HFFc6 (cell line): ENCODE data around the gene SMYD3. TPM values are rescaled to one million over a fixed set of nuclear protein-coding genes. Genes with fewer than 3 reads are reported as not detected.

Experiments used
- DNase-seq: peaks from one replicate; pipeline ENCODE4 v3.0.0-alpha.2; 2018
- H3K27ac Mint-ChIP-seq: 2 replicates; pipeline ENCODE4 v1.8.0; 2020; ENCODE audit warnings: mild to moderate bottlenecking, mixed read lengths
- H3K27me3 Mint-ChIP-seq: 2 replicates; pipeline ENCODE4 v1.8.0; 2021; ENCODE audit warnings: mild to moderate bottlenecking, moderate library complexity, mixed read lengths; ENCODE audit not compliant: insufficient read depth
- H3K36me3 Mint-ChIP-seq: 2 replicates; pipeline ENCODE4 v1.8.0; 2021; ENCODE audit warnings: low read depth, mixed read lengths
- H3K4me1 Mint-ChIP-seq: 2 replicates; pipeline ENCODE4 v1.8.0; 2020; ENCODE audit warnings: low read depth, mixed read lengths
- H3K4me3 Mint-ChIP-seq: 2 replicates; pipeline ENCODE4 v1.8.0; 2020; ENCODE audit warnings: mild to moderate bottlenecking, moderate library complexity, mixed read lengths
- H3K9me3 Mint-ChIP-seq: 2 replicates; pipeline ENCODE4 v1.8.0; 2020; ENCODE audit warnings: mild to moderate bottlenecking, mixed read lengths
- total RNA-seq, 6 experiments: library from RNA; stranded (reverse); fragmentation: NEBNext Ultra II Directional; extraction: Animal tissue kit (Norgen Biotek cat#: 25700); gene quantifications; 2 replicates in 1 of 6; 3 replicates in 5 of 6; pipeline ENCODE4 v1.2.3, GENCODE V29; 2021
- TF ChIP-seq, protein P1 (sequence below): fragments of 200-600 bp; sonication (generic); IDR thresholded peaks from 2 replicates; pipeline ENCODE4 v1.5.0; 2021; ENCODE audit warnings: antibody characterized with exemption, mild to moderate bottlenecking

The SMYD3 gene
- total RNA-seq, 6 experiments from 2014 or later, result 28.4 to 37.9 (median 31.2) TPM

DNA sequence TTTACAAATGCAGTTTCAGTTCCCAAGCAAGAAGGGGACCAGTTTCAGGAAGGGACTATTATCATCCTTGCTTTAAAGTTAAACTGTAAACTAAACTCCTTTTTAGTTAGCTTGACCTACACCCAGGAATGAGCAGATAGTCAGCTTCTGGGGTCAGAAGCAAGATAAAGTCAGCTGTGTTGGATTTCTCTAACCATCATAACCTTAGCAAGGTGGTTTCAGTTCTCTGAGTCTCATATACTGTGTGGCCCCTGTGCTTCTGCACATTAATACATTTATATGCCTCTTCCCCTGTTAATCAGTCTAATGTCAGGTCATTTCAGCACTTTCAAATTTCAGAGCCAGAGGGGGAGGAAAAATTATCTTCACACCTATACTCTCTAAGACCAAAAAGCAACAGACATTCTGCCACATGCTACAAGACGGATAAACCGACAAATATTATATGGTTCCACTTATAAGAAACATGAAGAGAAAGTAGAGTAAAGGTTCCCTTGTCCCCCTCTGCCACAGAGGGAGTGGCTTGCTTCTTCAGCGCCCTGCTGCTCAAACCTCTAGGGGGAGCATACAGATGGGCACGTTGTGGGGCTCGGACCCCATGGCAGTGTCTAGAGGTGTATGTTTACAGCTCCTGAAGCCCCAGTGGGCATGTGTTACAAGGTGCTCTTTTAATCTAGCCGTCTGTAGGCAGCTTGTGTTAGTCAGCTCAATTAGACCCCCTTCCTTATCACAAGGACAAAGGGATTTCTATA, 89.1 kb downstream of the SMYD3 start:
- DNase-seq, result no peak
- Mint-ChIP-seq H3K4me3 (peak overlapping the region; percentile 3; the same call in 1 of the 2 replicates), H3K27ac (peak overlapping the region; percentile 59), H3K27me3 (no peaks in the 10 kb centered on the region), H3K36me3 (peaks cover 34% of the 10 kb centered on the region), H3K9me3 (peaks cover 27% of the 10 kb centered on the region), H3K4me1 (peaks cover 60% of the 10 kb centered on the region)
- TF ChIP-seq, protein P1, sequence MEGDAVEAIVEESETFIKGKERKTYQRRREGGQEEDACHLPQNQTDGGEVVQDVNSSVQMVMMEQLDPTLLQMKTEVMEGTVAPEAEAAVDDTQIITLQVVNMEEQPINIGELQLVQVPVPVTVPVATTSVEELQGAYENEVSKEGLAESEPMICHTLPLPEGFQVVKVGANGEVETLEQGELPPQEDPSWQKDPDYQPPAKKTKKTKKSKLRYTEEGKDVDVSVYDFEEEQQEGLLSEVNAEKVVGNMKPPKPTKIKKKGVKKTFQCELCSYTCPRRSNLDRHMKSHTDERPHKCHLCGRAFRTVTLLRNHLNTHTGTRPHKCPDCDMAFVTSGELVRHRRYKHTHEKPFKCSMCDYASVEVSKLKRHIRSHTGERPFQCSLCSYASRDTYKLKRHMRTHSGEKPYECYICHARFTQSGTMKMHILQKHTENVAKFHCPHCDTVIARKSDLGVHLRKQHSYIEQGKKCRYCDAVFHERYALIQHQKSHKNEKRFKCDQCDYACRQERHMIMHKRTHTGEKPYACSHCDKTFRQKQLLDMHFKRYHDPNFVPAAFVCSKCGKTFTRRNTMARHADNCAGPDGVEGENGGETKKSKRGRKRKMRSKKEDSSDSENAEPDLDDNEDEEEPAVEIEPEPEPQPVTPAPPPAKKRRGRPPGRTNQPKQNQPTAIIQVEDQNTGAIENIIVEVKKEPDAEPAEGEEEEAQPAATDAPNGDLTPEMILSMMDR, result peak; percentile 25; the same call in 1 of the 2 replicates

DNA sequence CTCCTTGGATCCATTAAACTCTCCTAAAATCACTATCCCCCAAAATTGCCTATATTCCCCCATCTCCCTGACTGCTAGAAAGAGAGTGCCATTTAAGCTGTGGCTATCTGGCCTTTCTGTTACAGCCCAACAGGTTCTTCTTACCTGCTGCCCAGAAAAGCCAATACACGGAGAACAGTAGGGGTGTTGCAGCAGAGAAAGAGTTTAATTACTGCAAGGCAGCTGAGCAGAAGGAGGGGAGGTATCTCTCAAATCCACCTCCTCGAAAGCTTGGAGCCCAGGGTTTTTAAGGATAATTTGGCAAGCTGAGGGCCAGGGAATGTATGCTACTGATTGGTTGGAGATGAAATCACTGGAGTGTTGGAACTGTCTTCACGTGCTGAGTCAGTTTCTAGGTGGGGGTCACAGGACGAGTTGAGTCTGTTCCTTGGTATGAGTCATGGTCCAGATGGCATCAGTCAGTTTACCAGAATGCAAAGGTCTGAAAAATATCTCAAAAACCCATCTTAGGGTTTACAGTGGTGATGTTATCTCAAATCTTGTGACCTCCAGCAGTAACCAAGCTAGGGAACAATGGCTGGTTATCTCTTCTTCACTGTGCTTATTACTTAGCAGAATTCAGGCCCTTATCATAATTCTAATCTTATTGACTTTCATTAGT, 89.8 kb downstream of the SMYD3 start:
- TF ChIP-seq, protein P1, result no peak

DNA sequence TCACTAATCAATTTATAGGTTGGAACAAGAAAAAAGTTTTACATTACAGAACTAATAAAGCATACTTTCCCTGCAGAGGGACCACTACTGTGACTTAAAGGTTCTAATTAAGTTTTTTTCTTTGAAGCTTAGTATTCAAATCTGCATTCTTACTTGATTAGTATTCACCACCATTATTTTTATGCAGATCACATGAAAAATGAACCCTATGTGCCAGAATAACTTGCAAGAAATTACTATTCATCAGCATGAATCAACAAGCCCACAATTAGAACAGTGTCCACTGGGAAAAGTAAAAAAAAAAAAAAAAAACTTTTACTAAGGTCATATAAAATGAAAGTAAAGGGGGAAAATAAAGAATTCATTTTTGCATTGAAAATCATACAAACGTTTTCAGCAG, 90.8 kb downstream of the SMYD3 start:
- Mint-ChIP-seq H3K4me1 (peaks cover 43% of the 10 kb centered on the region), H3K4me3 (no peak overlapping the region), H3K27ac (no peak overlapping the region), H3K36me3 (peaks cover 41% of the 10 kb centered on the region), H3K27me3 (no peaks in the 10 kb centered on the region; the same call in 1 of the 2 replicates), H3K9me3 (peaks cover 27% of the 10 kb centered on the region)
- no peak for DNase-seq
- TF ChIP-seq, protein P1, result no peak

More for the DNA sequence above, 89.8 kb downstream of the SMYD3 start:
- DNase-seq, result peak; percentile 59
- Mint-ChIP-seq H3K27ac (peak overlapping the region; percentile 59), H3K4me1 (peaks cover 54% of the 10 kb centered on the region), H3K27me3 (no peaks in the 10 kb centered on the region), H3K4me3 (peak overlapping the region; percentile 22), H3K36me3 (peaks cover 35% of the 10 kb centered on the region), H3K9me3 (peaks cover 27% of the 10 kb centered on the region)

DNA sequence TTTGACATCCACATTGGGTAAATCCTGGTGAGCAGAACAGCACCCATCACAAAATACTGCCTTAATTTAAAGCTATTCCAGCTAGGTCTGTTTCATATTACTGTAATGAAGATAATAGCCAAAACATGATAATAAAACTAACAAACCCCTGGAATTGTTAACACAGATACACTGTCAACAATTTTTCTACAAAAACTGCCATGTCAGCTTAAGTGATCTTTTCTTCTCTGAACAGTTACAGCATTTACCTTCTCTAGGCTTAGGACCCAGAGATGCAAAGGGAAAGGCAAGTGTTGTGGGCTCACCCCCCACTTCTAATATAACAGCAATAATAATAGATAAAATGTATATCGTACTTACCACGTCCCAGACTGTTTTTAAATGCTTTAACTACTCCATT, 92.1 kb downstream of the SMYD3 start:
- DNase-seq, result no peak
- H3K4me1 Mint-ChIP-seq, result peaks cover 31% of the 10 kb centered on the region
- no peak overlapping the region for H3K4me3 Mint-ChIP-seq
- TF ChIP-seq, protein P1, result no peak
- H3K27ac Mint-ChIP-seq, result no peak overlapping the region
- no peaks in the 10 kb centered on the region; the same call in 1 of the 2 replicates for H3K27me3 Mint-ChIP-seq
- peaks cover 44% of the 10 kb centered on the region for H3K36me3 Mint-ChIP-seq
- peaks cover 27% of the 10 kb centered on the region for H3K9me3 Mint-ChIP-seq

DNA sequence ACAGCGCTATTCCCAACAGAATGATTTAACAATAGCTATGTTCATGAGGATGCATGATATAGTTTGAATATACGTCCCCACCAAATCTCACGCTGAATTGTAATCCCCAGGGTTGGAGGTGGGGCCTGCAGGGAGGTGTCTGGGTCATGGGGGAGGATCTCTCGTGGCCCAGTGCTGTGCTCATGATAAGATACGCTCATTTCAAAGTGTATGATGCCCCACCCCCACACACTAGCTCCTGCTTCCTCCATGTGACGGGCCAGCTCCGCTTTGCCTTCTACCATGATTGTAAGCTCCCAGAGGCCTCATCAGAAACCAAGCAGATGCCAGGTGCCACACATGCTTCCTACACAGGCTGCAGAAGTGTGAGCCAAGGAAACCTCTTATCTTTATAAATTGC, 93.6 kb downstream of the SMYD3 start:
- Mint-ChIP-seq H3K4me1 (peaks cover 24% of the 10 kb centered on the region), H3K9me3 (peaks cover 18% of the 10 kb centered on the region), H3K27me3 (no peaks in the 10 kb centered on the region; the same call in 1 of the 2 replicates), H3K36me3 (peaks cover 35% of the 10 kb centered on the region), H3K4me3 (no peak overlapping the region), H3K27ac (no peak overlapping the region)
- TF ChIP-seq, protein P1, result no peak
- no peak for DNase-seq
